ENCODE results near the gene DENND1A.

DENND1A gene

DNA sequence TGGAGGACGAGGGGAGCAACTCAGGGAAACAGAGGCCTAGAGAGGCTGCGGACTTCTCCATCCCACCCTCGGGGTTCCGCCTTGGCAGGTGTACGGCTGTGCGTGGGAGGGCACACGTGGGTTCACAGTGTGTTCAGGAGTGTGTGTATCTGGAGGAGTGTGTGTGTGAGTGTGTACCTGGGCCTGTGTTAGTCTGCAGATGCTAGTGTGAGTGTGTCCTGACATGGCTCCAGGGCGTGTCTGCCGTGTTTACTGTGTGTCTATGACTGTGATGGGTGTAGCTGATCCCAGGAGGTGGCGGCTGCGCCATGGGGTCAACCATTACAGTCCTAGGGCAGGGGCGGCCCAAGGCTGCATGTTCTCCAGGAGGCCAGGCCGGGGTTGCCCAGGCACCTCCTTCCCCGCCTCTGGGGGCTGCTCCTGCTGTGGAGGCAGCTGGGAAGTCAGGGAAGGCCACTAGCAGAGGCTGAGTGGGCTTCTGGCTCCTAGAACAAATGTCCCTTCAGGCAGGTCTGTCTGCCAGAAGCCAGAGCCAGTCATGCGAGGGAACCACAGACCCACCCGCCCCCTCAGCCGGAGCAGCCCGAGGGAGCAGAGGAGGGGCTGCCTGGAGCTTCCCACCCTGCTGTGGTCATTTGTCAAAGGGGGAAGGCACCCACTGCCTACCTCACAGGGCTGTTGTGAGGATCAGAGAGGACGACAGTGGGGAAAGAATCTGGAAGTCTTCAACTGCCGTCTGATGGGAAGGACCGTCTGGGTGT lies 552.5 kb downstream of the DENND1A start:
- DNase-seq = no peak

DNA sequence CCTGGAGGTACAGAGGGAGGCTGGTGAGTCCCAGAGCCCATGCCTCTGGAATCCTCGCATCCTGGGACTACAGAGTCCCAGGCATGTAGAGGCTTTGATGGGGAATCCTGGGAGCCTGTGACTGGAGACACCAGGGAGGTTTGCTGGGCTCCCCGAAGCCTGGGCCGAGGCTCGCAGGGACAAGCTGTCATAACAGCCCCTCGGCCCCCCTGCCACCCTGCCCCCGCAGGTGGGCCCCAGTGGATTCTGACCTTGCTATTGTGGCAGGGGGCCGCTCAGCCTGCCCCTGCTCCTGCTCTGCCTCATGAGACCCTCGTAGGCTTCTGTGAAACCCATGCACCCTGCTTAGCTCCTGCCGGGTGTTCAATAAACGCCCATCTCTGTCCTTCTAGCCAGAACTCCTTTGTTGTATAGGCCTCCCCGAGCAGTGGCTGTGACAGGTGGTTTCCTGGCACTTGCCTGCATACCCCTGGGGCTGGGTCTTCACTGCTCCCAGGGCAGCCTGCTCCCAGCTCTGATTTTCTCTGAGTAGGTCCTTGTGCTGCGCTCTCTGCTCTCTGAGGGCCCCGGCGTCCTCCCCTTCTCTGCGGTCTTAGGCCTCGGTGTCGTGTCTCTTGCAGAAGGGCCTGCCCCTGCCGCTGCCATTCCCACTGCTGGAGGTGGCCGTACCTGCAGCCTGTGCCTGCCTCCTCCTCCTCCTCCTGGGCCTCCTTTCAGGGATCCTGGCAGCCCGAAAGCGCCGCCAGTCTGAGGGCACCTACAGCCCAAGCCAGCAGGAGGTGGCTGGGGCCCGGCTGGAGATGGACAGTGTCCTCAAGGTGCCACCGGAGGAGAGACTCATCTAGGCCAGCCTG lies 553.5 kb downstream of the DENND1A start:
- DNase-seq = no peak

DNA sequence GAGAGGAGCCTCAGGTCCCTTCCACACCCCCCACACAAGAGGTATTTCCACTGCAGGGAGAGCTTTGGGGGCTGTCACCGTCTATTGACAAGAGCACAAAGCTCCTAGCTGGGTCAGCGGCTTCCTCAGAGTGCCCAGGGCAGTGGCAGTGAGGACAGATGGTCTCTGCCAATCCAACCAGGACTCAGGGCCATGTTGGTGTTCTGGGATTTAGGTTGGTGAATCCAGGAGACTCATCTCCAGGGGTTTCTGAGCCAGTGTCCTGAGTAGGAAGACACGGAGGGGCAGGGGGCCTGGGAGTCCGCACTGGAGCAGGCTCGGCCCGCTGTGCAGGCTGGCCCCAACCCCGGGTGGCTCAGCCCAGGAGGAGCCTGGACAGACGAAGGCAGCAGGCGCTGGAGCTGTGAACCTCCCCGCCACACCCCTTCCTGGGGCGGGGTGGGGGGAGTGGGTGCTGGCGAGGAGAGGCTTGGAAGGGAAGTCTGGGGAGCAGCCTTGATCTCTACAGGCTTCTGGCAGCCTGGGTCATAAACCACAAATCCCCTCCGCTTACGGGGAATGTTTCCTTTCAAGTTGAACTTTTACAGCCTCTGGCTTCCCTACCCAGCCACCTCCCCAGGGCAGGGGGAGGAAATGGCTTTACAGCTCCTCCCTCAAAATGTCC lies 554.3 kb downstream of the DENND1A start:
- DNase-seq = no peak

DNA sequence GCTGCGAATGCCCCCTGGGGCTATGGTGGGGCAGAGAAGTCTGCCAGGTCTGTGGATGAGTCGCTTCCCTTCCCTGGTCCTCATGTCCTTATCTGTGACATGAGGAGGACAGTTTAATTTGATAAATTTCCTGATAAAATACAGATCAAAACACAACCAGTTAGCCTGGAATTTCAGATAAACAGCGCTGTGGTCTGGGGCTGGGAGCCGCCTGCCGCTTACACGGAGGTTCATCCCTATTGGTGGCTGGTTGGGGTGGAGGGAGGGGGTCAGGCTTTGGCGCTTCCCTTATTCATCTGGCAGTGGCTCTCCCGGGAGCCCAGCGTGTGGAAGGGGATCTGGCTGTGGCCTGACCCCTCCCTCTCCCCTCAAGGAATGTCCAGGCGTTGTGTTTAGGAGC lies 556.0 kb downstream of the DENND1A start:
- DNase-seq = no peak

DNA sequence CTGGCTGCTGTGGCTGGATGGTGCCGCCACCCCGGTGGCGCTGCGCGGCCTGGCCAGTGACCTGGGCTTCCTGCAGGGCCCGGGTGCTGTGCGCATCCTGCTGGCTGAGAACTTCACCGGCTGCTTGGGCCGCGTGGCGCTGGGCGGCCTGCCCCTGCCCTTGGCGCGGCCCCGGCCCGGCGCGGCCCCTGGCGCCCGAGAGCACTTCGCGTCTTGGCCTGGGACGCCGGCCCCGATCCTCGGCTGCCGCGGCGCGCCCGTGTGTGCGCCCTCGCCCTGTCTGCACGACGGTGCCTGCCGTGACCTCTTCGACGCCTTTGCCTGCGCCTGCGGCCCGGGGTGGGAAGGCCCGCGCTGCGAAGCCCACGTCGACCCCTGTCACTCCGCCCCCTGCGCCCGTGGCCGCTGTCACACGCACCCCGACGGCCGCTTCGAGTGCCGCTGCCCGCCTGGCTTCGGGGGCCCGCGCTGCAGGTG lies 556.4 kb downstream of the DENND1A start:
- DNase-seq = no peak

DNA sequence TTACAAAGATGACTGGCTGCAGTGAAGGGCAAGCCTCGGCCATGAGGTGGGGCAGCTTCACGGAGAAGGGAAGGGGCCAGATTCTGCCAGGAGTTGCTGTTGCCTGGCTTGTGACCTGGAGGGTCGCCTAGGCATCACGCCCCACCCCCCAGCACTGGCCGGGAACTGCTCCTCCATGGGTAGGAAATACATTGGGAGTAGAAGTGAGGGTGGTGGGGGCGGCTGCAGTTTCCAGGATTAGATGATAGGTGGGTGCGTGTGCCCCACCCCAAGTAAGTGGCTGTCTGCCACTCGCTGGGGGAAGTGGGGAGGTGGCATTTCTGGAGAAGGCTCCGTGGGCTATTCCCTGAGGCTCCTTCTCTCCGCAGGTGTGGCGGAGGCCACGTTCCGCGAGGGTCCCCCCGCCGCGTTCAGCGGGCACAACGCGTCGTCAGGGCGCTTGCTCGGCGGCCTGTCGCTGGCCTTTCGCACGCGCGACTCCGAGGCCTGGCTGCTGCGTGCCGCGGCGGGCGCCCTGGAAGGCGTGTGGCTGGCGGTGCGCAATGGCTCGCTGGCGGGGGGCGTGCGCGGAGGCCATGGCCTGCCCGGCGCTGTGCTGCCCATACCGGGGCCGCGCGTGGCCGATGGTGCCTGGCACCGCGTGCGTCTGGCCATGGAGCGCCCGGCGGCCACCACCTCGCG lies 557.0 kb downstream of the DENND1A start:
- DNase-seq = no peak

DNA sequence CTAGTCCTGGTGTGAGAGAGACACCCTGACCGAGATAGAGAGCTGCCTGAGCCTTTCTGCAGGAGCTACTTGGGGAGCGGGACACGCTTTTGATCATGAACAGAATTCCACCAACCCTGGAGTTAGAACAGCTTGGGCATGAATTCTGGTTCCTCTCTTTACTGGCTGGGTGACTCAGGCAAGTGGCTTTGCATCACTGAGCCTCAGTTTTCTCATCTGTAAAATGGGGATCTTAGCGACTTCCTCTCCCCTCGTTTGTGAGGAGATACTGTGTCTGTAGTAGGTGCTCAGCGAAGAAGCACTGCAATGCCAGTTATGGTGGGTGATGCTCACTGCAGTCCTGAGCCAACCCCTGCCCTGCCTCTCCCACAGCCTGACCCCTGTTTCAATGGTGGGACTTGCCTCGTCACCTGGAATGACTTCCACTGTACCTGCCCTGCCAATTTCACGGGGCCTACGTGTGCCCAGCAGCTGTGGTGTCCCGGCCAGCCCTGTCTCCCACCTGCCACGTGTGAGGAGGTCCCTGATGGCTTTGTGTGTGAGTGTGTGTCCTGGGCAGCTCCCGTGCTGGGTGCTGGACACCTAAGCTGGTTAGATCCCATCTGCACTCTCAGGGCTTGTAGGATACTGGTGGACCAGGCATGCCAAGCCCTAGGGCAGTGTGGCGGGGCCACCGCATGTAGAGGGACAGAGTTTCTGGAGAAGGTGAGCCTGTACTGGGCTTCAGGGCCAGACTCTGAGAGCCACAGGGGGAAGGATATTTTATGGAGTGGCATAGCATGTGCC lies 557.9 kb downstream of the DENND1A start:
- DNase-seq = no peak

DNA sequence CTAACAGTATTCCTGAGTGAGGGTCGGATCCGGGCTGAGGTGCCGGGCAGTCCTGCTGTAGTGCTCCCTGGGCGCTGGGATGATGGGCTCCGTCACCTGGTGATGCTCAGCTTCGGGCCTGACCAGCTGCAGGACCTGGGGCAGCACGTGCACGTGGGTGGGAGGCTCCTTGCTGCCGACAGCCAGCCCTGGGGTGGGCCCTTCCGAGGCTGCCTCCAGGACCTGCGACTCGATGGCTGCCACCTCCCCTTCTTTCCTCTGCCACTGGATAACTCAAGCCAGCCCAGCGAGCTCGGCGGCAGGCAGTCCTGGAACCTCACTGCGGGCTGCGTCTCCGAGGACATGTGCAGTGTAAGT lies 558.7 kb downstream of the DENND1A start:
- DNase-seq = no peak

DNA sequence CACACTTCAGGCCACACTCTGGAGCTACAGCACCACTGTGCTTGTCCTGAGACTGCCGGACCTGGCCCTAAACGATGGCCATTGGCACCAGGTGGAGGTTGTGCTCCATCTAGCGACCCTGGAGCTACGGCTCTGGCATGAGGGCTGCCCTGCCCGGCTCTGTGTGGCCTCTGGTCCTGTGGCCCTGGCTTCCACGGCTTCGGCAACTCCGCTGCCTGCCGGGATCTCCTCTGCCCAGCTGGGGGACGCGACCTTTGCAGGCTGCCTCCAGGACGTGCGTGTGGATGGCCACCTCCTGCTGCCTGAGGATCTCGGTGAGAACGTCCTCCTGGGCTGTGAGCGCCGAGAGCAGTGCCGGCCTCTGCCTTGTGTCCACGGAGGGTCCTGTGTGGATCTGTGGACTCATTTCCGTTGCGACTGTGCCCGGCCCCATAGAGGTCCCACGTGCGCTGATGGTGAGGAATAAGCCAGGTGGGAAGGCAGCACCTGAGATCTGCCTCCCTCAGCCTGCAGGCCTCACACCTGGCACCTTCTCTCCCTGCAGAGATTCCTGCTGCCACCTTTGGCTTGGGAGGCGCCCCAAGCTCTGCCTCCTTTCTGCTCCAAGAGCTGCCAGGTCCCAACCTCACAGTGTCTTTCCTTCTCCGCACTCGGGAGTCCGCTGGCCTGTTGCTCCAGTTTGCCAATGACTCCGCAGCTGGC lies 559.2 kb downstream of the DENND1A start:
- no peak for DNase-seq

DNA sequence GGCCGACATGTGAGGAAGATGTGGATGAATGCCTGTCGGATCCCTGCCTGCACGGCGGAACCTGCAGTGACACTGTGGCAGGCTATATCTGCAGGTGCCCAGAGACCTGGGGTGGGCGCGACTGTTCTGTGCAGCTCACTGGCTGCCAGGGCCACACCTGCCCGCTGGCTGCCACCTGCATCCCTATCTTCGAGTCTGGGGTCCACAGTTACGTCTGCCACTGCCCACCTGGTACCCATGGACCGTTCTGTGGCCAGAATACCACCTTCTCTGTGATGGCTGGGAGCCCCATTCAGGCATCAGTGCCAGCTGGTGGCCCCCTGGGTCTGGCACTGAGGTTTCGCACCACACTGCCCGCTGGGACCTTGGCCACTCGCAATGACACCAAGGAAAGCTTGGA lies 559.8 kb downstream of the DENND1A start:
- DNase-seq = no peak

DNA sequence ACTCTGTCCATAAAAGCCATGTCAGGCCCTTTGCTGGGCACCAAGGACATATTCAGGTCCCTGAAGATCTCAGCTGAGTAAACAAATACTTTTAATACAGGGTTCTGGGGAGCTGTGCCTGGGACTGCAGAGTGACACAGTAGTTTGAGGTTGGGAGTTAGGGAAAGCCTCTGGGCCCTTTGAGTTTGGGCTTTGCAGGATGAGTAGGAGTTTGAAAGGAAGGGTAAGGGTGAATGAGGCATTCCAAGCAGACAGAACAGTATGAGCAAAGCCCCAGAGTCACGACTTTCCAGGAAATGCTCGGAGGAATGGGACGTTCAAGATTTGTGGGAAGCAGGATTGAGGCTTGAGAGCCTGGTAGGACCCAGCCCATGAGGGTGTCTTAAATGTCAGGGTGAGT lies 560.6 kb downstream of the DENND1A start:
- no peak for DNase-seq

DNA sequence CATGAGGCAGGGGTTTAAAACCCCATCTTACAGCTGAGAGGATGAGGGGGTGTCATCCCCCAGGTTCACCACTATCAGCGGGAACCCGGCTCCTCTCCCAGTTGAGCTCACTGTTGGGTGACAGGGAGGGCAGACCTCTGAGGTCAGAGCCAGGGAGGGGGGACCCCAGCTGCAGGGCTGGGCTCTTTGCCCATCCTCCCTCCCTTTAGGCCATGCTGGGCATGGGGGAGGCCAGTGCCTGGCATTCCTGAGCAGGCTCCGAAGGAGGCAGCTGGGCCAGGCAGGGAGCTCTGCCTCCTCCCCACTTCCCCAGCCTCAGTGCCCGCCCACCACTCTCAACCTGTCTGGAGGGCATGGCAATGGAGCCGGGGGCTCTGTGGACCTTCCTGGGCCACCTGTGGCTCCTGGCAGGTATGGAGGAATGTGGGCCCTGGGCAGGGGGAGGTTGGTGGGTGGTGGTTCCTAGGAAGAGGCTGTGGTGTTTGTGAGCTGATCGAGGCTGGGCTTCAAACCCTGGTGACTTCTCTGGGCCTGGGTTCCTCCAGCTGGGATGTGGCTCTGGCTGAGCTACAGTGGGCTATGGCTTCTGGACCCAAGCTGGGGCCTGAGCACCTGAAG lies 561.3 kb downstream of the DENND1A start:
- DNase-seq = no peak

DNA sequence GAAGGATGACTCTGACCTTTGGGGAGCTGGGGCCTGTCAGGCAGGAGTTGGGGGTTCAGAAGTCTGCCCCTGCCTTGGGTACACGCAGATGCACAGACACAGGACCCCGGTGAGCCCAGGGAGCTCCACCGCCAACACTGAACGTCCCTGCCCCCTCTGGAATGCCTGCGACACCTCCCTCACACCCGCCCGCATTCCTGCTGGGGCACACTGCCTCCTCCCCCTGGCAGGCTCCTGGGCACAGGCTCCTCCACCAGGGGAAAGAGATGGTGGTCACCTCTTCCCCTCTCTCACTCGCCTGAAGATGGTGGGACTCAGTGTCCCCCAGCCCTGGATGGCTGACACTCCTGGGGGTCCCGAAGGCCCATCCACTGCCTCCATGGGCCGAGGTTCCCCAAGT lies 561.9 kb downstream of the DENND1A start:
- no peak for DNase-seq

DNA sequence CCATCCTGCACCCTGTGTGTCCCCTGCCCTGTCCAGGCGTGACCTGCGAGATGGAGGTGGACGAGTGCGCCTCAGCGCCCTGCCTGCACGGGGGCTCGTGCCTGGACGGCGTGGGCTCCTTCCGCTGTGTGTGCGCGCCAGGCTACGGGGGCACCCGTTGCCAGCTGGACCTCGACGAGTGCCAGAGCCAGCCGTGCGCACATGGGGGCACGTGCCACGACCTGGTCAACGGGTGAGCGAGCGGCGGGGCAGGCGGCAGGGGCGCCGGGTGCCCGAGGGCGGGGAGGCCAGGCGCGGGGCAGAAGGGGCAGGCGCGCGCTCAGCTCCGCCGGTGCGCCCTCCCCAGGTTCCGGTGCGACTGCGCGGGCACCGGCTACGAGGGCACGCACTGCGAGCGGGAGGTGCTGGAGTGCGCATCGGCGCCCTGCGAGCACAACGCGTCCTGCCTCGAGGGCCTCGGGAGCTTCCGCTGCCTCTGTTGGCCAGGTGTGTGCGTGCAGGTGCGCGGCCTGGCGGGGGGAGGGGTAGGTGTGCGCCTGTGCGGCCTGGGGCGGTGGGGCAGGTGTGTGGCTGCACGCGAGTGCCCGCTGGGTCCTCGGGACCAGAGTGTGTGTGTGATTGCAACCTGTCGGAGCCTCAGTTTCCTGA lies 563.9 kb downstream of the DENND1A start:
- DNase-seq = no peak

DNA sequence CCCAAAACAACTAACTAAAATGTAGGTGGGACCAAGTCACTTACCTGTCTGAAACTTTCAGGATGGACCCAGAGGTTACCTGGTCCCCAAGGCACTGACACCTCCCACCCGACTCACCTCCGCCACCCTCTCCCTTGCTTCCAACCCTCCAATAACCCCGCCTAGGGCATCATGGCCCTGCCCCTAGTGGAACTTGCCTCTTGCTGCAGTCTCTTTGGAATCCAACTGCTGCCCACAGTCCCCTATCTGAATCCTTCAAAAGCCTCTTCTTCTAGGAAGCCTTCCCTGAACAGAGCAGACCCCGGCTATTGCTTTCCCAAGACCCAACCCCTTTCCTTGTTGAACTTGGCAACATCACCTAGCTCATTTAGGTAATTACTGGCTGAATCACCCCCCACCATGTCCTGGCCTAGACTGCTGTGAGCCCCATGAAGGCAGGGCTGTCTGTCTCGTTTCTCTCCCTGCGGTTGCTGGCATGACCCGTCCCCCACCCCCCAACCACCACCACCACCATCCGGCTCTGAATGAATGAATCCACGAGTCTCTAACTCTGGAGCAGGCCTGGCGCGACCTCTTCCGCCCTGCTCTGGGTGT lies 564.5 kb downstream of the DENND1A start:
- DNase-seq = no peak

DNA sequence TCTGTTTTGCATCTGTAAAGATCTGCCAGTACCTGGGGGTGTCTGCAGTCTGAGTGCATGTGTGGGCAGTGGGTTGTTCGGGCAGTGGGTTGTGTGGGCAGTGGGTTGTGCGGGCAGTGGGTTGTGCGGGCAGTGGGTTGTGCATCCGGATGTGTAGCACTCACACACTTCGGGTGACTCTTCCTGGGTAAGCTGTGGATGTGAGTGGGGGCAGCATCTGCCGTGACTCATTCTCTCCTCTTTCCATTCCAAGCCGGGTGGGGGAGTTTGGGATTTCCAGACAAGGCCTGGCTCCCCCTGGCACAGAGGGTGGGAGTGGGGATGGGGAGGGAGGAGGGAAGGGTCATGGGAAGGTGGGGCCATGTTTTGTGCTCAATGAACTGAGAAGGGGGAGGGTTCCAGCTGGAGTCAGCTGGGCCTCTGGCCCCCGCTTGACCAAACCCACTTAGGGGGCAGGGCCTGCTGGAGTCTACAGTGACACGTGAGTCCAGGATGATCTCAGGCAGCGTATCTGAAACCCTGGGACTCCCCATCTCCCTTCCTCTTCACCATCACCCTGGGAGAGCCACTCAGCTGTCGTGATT lies 565.6 kb downstream of the DENND1A start:
- DNase-seq = no peak

DNA sequence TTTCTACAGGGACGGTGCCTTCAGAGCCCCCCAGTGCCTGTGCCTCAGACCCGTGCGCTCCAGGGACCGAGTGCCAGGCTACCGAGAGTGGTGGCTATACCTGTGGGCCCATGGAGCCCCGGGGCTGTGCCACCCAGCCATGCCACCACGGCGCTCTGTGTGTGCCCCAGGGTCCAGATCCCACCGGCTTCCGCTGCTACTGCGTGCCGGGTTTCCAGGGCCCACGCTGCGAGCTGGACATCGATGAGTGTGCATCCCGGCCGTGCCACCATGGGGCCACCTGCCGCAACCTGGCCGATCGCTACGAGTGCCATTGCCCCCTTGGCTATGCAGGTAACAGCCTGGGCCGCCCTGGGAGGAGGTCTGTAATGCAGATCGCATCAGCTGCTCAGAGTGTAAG lies 567.1 kb downstream of the DENND1A start:
- no peak for DNase-seq

DNA sequence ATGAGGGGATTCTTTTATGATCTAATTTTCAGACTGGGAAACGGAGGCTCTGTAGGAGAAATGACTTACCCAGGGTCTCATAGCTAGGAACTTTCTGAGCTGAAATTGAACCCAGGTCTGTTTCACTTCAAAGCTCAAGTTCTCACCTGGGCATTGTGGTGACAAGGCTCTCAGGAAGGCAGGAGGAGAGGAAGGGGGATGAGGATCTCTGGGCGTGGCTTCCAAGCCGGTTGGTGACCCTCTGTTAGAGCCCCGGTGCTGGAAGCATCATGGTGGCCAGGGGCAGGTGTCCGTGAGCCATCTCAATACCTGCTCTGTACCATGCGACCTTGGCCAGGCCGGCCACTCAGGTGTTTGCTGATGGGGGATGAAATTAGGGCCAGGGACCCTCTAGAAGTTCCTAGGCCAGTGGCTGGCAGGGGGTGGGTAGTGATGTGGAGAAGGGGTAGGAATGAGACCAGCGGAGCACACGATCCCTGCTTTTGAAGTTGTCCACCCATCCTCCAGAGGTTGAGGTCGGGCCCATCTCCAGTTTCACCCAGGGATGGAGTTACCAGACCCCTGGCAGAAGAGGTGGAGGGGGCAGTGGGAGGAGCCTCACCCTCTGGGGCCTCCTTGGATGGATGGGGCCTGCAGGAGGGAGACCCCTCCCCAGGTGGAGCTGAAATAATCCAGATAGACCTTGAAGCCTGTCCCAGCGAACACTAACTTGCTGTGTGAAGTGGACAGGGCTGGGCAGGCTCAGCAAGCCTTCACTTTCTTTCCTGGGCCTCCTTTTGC lies 568.0 kb downstream of the DENND1A start:
- DNase-seq = no peak
